ENCODE measurements around the gene FAM169A. TPM values are rescaled to one million over a fixed set of nuclear protein-coding genes. Genes with fewer than 3 reads are reported as not detected.

FAM169A gene
- total RNA-seq, 1 donor from 2014 or later = 23.8 TPM

- no peak overlapping the region for H3K4me2 ChIP-seq
- H3F3A ChIP-seq (ENCODE audit: low read depth) = no peaks in the 10 kb centered on the region
- Mint-ChIP-seq H3K9me3 (peaks cover 7% of the 10 kb centered on the region), H3K27ac (no peak overlapping the region), H3K27me3 (ENCODE audit: insufficient read depth, low read depth) (no peaks in the 10 kb centered on the region), H3K4me3 (no peak overlapping the region), H3K36me3 (peaks cover 54% of the 10 kb centered on the region), H3K4me1 (no peaks in the 10 kb centered on the region)
- no peaks in the 10 kb centered on the region for H3K9me3 ChIP-seq (ENCODE audit: low read depth)
- DNase-seq (ENCODE audit: low spot score) = no peak
- H3K36me3 ChIP-seq = no peaks in the 10 kb centered on the region
- no peaks in the 10 kb centered on the region for H4K20me1 ChIP-seq (ENCODE audit: low read depth)
- H3K79me2 ChIP-seq (ENCODE audit: low read depth) = no peaks in the 10 kb centered on the region
- H3K4me1 ChIP-seq = no peaks in the 10 kb centered on the region
- no peak overlapping the region for H3K4me3 ChIP-seq
- no peak overlapping the region for H3K27ac ChIP-seq
- no peaks in the 10 kb centered on the region for H3K27me3 ChIP-seq
- no peak for TF ChIP-seq EZH2 (IDR thresholded peaks at IDR 0.05)
- no peak for TF ChIP-seq EZH2phosphoT487 (IDR thresholded peaks at IDR 0.05)
- no peak for TF ChIP-seq CTCF (IDR thresholded peaks at IDR 0.05)
- no peak overlapping the region for H3K9ac ChIP-seq
- H2AFZ ChIP-seq (replicated peaks) = no peak overlapping the region
Observed at GRCh38 chr5:74787424-74787823, 78.8 kb downstream of the FAM169A start.

- Histone ChIP-seq H3K4me3 (no peak overlapping the region), H3F3A (ENCODE audit: low read depth) (peaks cover 4% of the 10 kb centered on the region), H3K9me3 (ENCODE audit: low read depth) (no peaks in the 10 kb centered on the region), H3K27me3 (no peaks in the 10 kb centered on the region), H3K9ac (no peak overlapping the region), H4K20me1 (ENCODE audit: low read depth) (no peaks in the 10 kb centered on the region), H3K4me1 (no peaks in the 10 kb centered on the region), H3K4me2 (no peak overlapping the region), H3K36me3 (no peaks in the 10 kb centered on the region), H3K79me2 (ENCODE audit: low read depth) (no peaks in the 10 kb centered on the region), H2AFZ (replicated peaks) (no peak overlapping the region), H3K27ac (no peak overlapping the region)
- H3K27ac Mint-ChIP-seq = no peak overlapping the region
- DNase-seq (ENCODE audit: low spot score) = no peak
- TF ChIP-seq EZH2phosphoT487 (IDR thresholded peaks at IDR 0.05) (no peak), CTCF (IDR thresholded peaks at IDR 0.05) (no peak), EZH2 (IDR thresholded peaks at IDR 0.05) (no peak)
- no peaks in the 10 kb centered on the region for H3K4me1 Mint-ChIP-seq
- H3K9me3 Mint-ChIP-seq = peaks cover 7% of the 10 kb centered on the region
- H3K36me3 Mint-ChIP-seq = peaks cover 50% of the 10 kb centered on the region
- no peaks in the 10 kb centered on the region for H3K27me3 Mint-ChIP-seq (ENCODE audit: insufficient read depth, low read depth)
- no peak overlapping the region for H3K4me3 Mint-ChIP-seq
Observed at GRCh38 chr5:74786851-74787250, 79.3 kb downstream of the FAM169A start.

GRCh38 chr5:74778609-74779008, 87.6 kb downstream of the FAM169A start:
- H3K9me3 Mint-ChIP-seq = no peaks in the 10 kb centered on the region

More at GRCh38 chr5:74778609-74779008, 87.6 kb downstream of the FAM169A start:
- H3K27ac ChIP-seq = no peak overlapping the region
- H3K9me3 ChIP-seq (ENCODE audit: low read depth) = no peaks in the 10 kb centered on the region
- H3K4me1 ChIP-seq = no peaks in the 10 kb centered on the region
- DNase-seq (ENCODE audit: low spot score) = no peak
- H3K27me3 ChIP-seq = no peaks in the 10 kb centered on the region
- TF ChIP-seq EZH2 (IDR thresholded peaks at IDR 0.05) (no peak), CTCF (IDR thresholded peaks at IDR 0.05) (no peak), EZH2phosphoT487 (IDR thresholded peaks at IDR 0.05) (no peak)
- H3K4me3 ChIP-seq = no peak overlapping the region
- H3K4me1 Mint-ChIP-seq = no peaks in the 10 kb centered on the region
- H3F3A ChIP-seq (ENCODE audit: low read depth) = peaks cover 48% of the 10 kb centered on the region
- no peaks in the 10 kb centered on the region for H3K79me2 ChIP-seq (ENCODE audit: low read depth)
- H3K4me2 ChIP-seq = no peak overlapping the region
- no peaks in the 10 kb centered on the region for H3K27me3 Mint-ChIP-seq (ENCODE audit: insufficient read depth, low read depth)
- peaks cover 23% of the 10 kb centered on the region for H3K36me3 ChIP-seq
- peaks cover 3% of the 10 kb centered on the region for H3K36me3 Mint-ChIP-seq
- no peak overlapping the region for H3K4me3 Mint-ChIP-seq
- H2AFZ ChIP-seq (replicated peaks) = no peak overlapping the region
- H4K20me1 ChIP-seq (ENCODE audit: low read depth) = no peaks in the 10 kb centered on the region
- H3K27ac Mint-ChIP-seq = no peak overlapping the region
- H3K9ac ChIP-seq = no peak overlapping the region
